Measurements from ENCODE around the gene DBN1. TPM values are rescaled to one million over a fixed set of nuclear protein-coding genes. Genes with fewer than 3 reads are reported as not detected.

The DBN1 gene
- total and polyA plus RNA-seq, 2 of the 8 experiments (the other 6 are each of a cell fraction or from before 2014, with no cell fraction given), result 168 to 333 TPM

DNA sequence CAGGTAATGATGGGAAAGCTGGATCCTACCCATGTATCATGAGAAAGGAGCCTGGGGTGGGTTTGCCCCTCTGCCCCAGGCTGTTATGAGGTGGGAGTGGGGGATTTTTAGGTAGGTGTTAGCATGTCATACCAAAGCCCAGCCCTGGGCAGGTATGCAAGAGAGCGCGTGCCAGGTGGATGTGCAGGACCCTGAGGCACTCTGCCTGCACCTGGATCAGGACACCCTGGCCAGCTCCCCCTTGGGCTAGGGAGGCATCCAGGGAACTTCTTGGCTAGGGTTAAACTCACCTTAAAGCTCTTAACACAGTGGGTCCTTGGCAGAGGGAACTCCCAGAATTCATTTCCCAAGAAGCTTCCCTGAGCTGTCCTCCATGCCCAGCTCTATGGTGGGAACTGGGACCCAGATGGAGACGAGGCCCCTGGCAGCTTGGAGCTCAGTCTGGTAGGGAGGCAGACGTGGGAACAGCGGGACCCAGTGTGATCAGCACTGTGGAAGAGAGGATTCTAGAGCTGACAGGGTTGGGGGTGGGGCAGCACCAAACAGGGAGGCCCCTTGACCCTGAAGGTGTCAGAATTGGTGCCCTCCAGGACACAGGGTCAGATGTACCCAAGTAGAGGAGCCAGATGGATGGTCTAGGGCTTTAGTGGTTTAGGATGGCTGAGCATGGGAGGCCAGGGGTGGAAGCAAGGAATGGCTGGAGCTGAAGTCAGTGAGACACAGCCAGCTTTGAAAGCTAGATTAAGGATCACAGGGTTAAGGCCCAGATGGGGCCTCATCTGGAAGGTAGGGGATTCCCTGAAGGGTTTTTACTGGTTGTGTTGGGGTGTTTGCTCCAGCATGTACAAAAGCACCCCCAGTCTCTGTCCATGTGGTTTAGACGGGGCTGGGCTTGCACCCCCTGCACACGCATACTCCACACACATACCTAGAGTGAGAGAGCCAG is 29.1 kb downstream of the DBN1 start:
- Histone ChIP-seq H2BK12ac (ENCODE audit: low read depth, low read length) (no peak overlapping the region), H3K4me3 (ENCODE audit: extremely low read depth in 1 of 4, insufficient read depth in 2 of 4, low read depth in 3 of 4, low read length in 4 of 4) (no peak overlapping the region), H3K36me3 (ENCODE audit: control insufficient read depth in 2 of 4, insufficient read depth in 4 of 4, low read length in 3 of 4) (peaks cover 2 to 4% (median 3%) of the 10 kb centered on the region in 4 experiments; a peak in 2 of 8 replicates), H3K18ac (ENCODE audit: extremely low read depth, low read length) (no peak overlapping the region), H3K56ac (replicated peaks; ENCODE audit: insufficient read length, low read depth, low read length) (no peak overlapping the region), H3K79me2 (ENCODE audit: control insufficient read depth in 1 of 2, insufficient read depth in 2 of 2, low read length in 2 of 2) (no peaks in the 10 kb centered on the region), H3K27ac (ENCODE audit: low read depth, low read length) (no peak overlapping the region), H3K14ac (ENCODE audit: insufficient read length) (no peak overlapping the region), H4K91ac (replicated peaks; ENCODE audit: insufficient read length, low read length) (no peak overlapping the region), H2BK120ac (replicated peaks; ENCODE audit: low read depth, low read length) (no peak overlapping the region), H4K5ac (ENCODE audit: insufficient read length, low read depth, low read length) (no peak overlapping the region), H3K9ac (replicated peaks in 1 of 4; ENCODE audit: extremely low read depth in 1 of 4, low read depth in 3 of 4, low read length in 3 of 4) (no peak overlapping the region; a peak in 1 of 7 replicates), H3K4me2 (ENCODE audit: insufficient read depth in 1 of 2, low read depth in 2 of 2, low read length in 2 of 2) (no peak overlapping the region; a peak in 1 of 4 replicates), H3K9me3 (ENCODE audit: insufficient read depth in 2 of 2, low read depth in 1 of 2, low read length in 1 of 2) (no peaks in the 10 kb centered on the region), H2BK15ac (ENCODE audit: low read length) (no peak overlapping the region), H3K4me1 (replicated peaks in 1 of 4; ENCODE audit: control insufficient read depth in 3 of 4, insufficient read depth in 4 of 4, low read length in 3 of 4) (peaks cover 0 to 32% (median 17%) of the 10 kb centered on the region in 4 experiments; a peak in 6 of 7 replicates), H2BK20ac (ENCODE audit: low read length) (no peak overlapping the region; the same call in 1 of the 2 replicates), H4K8ac (ENCODE audit: extremely low read depth, insufficient read depth, low read length) (peak overlapping the region; percentile 43; the same call in 1 of the 2 replicates), H3K4ac (replicated peaks; ENCODE audit: insufficient read length, low read depth, low read length) (no peak overlapping the region), H2AK5ac (ENCODE audit: low read depth, low read length) (no peak overlapping the region), H3K23me2 (ENCODE audit: low read depth, low read length) (peaks cover 9% of the 10 kb centered on the region), H4K20me1 (replicated peaks in 1 of 2; ENCODE audit: control insufficient read depth in 1 of 2, insufficient read depth in 2 of 2, low read length in 2 of 2) (peaks cover 0 to 10% of the 10 kb centered on the region in 2 experiments), H3K79me1 (ENCODE audit: low read depth, low read length) (no peaks in the 10 kb centered on the region; the same call in 1 of the 2 replicates), H3K23ac (ENCODE audit: insufficient read length) (no peak overlapping the region), H3K27me3 (replicated peaks in 1 of 4; ENCODE audit: control insufficient read depth in 3 of 4, extremely low read depth in 1 of 4, insufficient read depth in 3 of 4, low read length in 3 of 4) (peaks cover 0 to 11% (median 3%) of the 10 kb centered on the region in 4 experiments; a peak in 5 of 7 replicates), H2BK5ac (ENCODE audit: low read depth, low read length) (no peak overlapping the region), H2AFZ (ENCODE audit: low read length) (no peak overlapping the region)
- TF ChIP-seq TBP (IDR thresholded peaks at IDR 0.05; ENCODE audit: low read depth, low read length) (no peak), POLR2AphosphoS5 (IDR thresholded peaks at IDR 0.05; ENCODE audit: low read depth, low read length) (peak; percentile 7; the same call in 1 of the 2 replicates)
- ChIA-PET CTCF (ENCODE audit: partially characterized antibody) (interaction anchor here (0.5 to 23.6 kb wide), 14 partner anchors 9 to 136 kb away, joined by 3 to 430 read pairs (median 7); partner anchors contain the start of genes F12, GRK6, PFN3 and SLC34A1), POLR2A (ENCODE audit: partially characterized antibody) (interaction anchor here (0.6 to 67.5 kb wide), 17 partner anchors 8 to 674 kb away, joined by 3 to 3349 read pairs (median 5); partner anchors contain the start of genes DBN1, DOK3, GRK6 and PDLIM7)
- DNase-seq (ENCODE audit: low read depth in 1 of 2, low spot score in 2 of 2) (no peak), FAIRE-seq (no peak)
- 92% methylated on average over 7 of the region's 7 CpGs; no CpG with 5 or more reads in 1 of the 2 experiments for WGBS, 2 experiments (ENCODE audit: extremely low coverage in 1 of 2, insufficient coverage in 1 of 2, insufficient read length in 1 of 2, insufficient replicate concordance in 2 of 2, low coverage in 1 of 2, low lambda C conversion rate in 2 of 2, missing lambda C conversion rate in 1 of 2)
